ENCODE measurements around the gene IL1RAPL1.
"Not testable (repeated sequence)": the region's sequence is repeated elsewhere in the genome, so short reads cannot be mapped to it uniquely, and the experiment has no call there.

Gene IL1RAPL1

DNA sequence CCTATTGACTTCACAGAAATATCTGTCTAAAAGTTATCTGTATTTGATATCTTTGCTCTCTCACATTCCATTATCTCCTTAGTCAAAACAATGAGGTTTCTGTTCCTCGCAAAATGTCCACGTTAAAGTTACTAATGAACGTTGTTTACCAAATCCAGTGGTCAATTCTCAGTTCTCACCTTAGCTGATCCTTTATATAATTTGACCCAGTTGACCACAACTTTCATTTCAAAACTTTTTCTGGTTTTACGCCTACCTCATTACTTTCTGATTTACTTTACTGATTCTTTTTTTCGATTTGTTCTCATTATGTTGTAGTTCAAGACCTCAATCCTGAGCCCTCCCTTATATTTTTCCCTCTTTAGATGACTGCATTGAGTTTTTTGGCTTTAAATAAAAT, 186.6 kb downstream of the IL1RAPL1 start:
- FAIRE-seq = no peak
- DNase-seq (ENCODE audit: insufficient read length, low spot score) = no peak
- TF ChIP-seq POLR2A (IDR thresholded peaks at IDR 0.05; ENCODE audit: low read depth, low read length) = no peak

GRCh38 chrX:28787206-28787605, 200.0 kb downstream of the IL1RAPL1 start:
- DNase-seq (ENCODE audit: insufficient read length, low spot score) (peak; percentile 0), FAIRE-seq (no peak)
- no peak for TF ChIP-seq POLR2A (IDR thresholded peaks at IDR 0.05; ENCODE audit: low read depth, low read length)

DNA sequence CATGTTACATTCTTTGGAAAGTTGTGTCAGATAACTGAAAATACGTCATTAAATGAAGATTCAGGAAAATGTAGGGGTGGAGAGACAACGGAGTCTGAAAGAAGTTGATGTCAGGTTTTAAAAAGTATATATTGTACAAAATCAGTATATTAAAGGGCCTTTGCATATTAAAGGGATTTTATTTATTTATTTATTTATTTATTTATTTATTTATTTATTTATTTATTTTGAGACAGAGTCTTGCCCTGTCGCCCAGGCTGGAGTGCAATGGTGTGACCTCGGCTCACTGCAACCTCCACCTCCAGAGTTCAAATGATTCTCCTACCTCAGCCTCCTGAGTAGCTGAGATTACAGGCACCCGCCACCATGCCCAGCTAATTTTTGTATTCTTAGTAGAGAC, 213.4 kb downstream of the IL1RAPL1 start:
- not testable (repeated sequence) for FAIRE-seq; DNase-seq (ENCODE audit: insufficient read length, low spot score)

GRCh38 chrX:28802625-28803024, 215.4 kb downstream of the IL1RAPL1 start:
- no peak for TF ChIP-seq POLR2A (IDR thresholded peaks at IDR 0.05; ENCODE audit: low read depth, low read length)
- FAIRE-seq (no peak), DNase-seq (ENCODE audit: insufficient read length, low spot score) (no peak)

DNA sequence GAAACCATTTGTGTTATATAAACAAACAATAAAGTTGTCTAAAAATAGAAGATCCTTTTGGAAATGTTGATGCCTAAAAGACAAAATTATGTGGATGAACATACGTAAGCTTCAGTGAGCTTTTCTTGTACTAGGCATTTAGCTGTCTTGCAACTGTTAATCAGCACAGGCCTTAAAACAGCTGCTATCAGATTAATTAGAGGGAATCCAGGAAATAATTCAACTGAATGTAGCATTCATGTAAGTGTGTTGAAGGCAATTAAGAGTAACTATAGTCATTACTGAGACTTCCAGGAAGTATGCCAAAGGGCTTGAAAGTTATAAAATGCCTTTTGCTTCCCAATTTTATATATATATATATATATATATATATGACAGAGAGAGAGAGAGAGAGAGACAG, 248.7 kb downstream of the IL1RAPL1 start:
- FAIRE-seq (no peak), DNase-seq (ENCODE audit: insufficient read length, low spot score) (no peak)
- no peak for TF ChIP-seq POLR2A (IDR thresholded peaks at IDR 0.05; ENCODE audit: low read depth, low read length)

- DNase-seq (ENCODE audit: insufficient read length, low spot score) = no peak
- FAIRE-seq = no peak
- TF ChIP-seq POLR2A (IDR thresholded peaks at IDR 0.05; ENCODE audit: low read depth, low read length) = no peak
Measured at GRCh38 chrX:28843817-28844216, 256.6 kb downstream of the IL1RAPL1 start.

- no peak for TF ChIP-seq POLR2A (IDR thresholded peaks at IDR 0.05; ENCODE audit: low read depth, low read length)
- no peak for FAIRE-seq
- DNase-seq (ENCODE audit: insufficient read length, low spot score) = no peak
Measured at GRCh38 chrX:28847423-28847822, 260.2 kb downstream of the IL1RAPL1 start.

DNA sequence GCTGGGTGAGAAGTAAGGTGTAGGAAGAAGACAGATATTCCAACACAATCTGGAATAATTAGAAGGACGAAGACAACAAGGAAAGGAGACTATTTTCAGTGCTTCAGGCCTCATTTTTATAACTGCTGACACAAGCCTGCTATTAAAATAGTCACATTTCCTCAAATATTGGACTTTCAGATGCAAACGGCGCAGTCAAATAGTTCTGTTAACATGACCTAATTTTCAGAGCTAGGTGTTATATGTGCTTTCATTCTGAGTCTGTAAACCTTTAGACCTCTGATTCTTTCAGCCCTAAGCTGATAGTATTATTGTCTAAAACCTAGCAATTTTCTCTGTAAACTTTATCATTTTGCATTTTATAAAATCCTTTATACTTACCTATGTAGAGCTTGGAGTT, 261.5 kb downstream of the IL1RAPL1 start:
- no peak for FAIRE-seq

DNA sequence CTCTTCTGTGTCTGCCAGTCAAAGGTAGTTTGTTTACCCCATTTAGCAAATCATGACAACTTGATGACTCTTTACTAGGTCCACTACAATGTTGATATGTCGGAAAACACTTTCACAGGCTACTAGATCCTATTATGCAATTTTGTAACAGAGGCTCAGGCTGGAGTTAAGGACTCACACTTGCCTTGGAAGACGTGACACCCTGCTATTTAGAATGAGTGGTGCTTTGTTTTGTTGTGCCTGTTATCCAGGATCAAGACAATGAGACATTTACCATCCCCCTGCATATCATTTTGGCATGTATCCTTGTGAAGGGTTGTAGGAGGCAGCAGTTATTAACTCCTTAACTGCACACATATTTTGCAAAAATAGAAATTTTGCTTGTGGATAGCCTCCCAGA, 263.7 kb downstream of the IL1RAPL1 start:
- TF ChIP-seq POLR2A (IDR thresholded peaks at IDR 0.05; ENCODE audit: low read depth, low read length) = no peak
- DNase-seq (ENCODE audit: insufficient read length, low spot score) (no peak), FAIRE-seq (no peak)

More for the DNA sequence above, 261.5 kb downstream of the IL1RAPL1 start:
- DNase-seq (ENCODE audit: insufficient read length, low spot score) = no peak
- no peak for TF ChIP-seq POLR2A (IDR thresholded peaks at IDR 0.05; ENCODE audit: low read depth, low read length)

DNA sequence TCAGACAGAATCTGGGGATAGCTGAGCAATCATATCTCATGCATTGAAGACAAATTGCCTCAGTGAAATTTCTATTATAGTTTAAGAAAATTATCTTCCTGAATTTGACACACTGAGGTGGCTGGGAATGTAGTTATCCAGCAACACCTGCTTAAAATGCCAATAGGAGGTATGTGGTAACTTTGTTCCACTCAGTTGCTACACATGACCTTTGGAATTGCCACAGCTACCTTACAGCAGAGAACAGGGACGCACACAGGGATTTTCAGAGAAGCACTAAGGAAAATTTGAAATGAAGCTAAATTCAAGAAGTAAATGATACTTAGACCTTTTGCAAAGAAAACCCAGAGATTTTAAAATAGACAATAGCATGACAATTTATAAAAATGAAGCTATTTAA, 264.6 kb downstream of the IL1RAPL1 start:
- TF ChIP-seq POLR2A (IDR thresholded peaks at IDR 0.05; ENCODE audit: low read depth, low read length) = no peak
- DNase-seq (ENCODE audit: insufficient read length, low spot score) = no peak
- FAIRE-seq = no peak

DNA sequence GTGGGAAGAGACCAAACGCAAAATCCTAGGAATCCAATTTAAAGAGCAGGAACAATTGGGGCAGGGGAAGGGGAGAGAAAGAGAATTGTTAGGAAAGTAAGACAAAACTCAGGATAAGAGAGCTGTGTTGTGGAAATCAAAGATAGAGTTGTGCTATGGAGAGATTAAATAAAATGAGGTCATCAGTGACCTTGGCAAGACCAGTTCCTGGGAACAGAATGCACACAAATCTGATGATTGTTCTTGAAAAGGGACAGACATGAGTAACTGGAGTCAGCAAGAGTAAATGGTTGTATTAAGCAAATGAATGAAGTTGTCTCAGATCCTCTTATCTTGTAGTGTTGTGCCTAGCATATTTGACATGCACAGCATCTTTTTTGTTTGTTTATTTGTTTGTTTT, 267.4 kb downstream of the IL1RAPL1 start:
- no peak for TF ChIP-seq POLR2A (IDR thresholded peaks at IDR 0.05; ENCODE audit: low read depth, low read length)
- no peak for DNase-seq (ENCODE audit: insufficient read length, low spot score)
- no peak for FAIRE-seq

GRCh38 chrX:28876408-28876807, 289.2 kb downstream of the IL1RAPL1 start:
- DNase-seq (ENCODE audit: insufficient read length, low spot score) (no peak), FAIRE-seq (no peak)
- TF ChIP-seq POLR2A (IDR thresholded peaks at IDR 0.05; ENCODE audit: low read depth, low read length) = no peak

GRCh38 chrX:28876901-28877300, 289.7 kb downstream of the IL1RAPL1 start:
- FAIRE-seq = no peak
- TF ChIP-seq POLR2A (IDR thresholded peaks at IDR 0.05; ENCODE audit: low read depth, low read length) = no peak
- no peak for DNase-seq (ENCODE audit: insufficient read length, low spot score)

- no peak for TF ChIP-seq POLR2A (IDR thresholded peaks at IDR 0.05; ENCODE audit: low read depth, low read length)
- DNase-seq (ENCODE audit: insufficient read length, low spot score) (no peak), FAIRE-seq (no peak)
Measured at GRCh38 chrX:28880136-28880535, 292.9 kb downstream of the IL1RAPL1 start.

DNA sequence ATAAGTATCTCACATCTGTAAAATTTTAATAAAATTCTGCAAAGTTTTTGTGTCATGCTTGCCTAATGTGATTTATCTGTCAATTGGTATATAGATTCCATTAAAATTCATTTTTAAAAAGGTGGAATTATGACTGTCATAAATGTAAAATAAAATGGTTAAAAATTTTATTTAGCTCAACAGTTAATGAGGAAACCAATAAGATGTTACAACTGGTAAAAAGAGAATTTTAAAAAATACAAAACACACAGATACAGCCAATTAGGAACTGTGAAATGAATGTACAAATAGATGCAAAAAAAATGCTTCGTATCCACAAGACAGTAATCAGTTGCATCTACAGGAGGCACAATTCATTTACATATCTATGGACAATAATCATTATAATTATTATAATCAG, 297.6 kb downstream of the IL1RAPL1 start:
- DNase-seq (ENCODE audit: insufficient read length, low spot score) (no peak), FAIRE-seq (no peak)
- TF ChIP-seq POLR2A (IDR thresholded peaks at IDR 0.05; ENCODE audit: low read depth, low read length) = no peak

GRCh38 chrX:28888416-28888815, 301.2 kb downstream of the IL1RAPL1 start:
- DNase-seq (ENCODE audit: insufficient read length, low spot score) (no peak), FAIRE-seq (no peak)
- TF ChIP-seq POLR2A (IDR thresholded peaks at IDR 0.05; ENCODE audit: low read depth, low read length) = no peak

Data from H54 (cell line).